Panc1 (cell line): ENCODE results near the gene JUN. TPM values are rescaled to one million over a fixed set of nuclear protein-coding genes. Genes with fewer than 3 reads are reported as not detected.

Experiments
- ATAC-seq: fragments of 200-7000 bp; cut with Tn5 transposase; 2 replicates; pipeline ENCODE4 v1.9.1; 2020; ENCODE audit warnings: mild to moderate bottlenecking, moderate library complexity
- BruUV-seq: library from RNA; stranded (reverse); fragments of 400-500 nt; replicated peaks from 2 replicates; lab custom pipeline; 2021; lab: Mats Ljungman, UMichigan
- CTCF ChIA-PET: fragments of 300-600 bp; sonication (Branson Sonifier 250); formaldehyde crosslinking; loops from one replicate; lab custom pipeline; 2022; ENCODE audit warnings: antibody characterized with exemption; lab: Charles Lee
- POLR2A ChIA-PET: fragments of 300-600 bp; sonication (Branson Sonifier 250); formaldehyde crosslinking; loops from one replicate; lab custom pipeline; 2022; ENCODE audit warnings: antibody characterized with exemption; lab: Charles Lee
- DNase-seq: peaks from one replicate; pipeline ENCODE4 v3.0.0-alpha.2; 2010; ENCODE audit warnings: low read depth, low spot score
- H3K27ac ChIP-seq: 2 replicates; pipeline ENCODE4 v1.5.1; 2011; ENCODE audit warnings: mild to moderate bottlenecking, low read length, inconsistent platforms
- H3K27me3 ChIP-seq: fragments of 200-500 bp; sonication (Bioruptor generic); 2 replicates; pipeline ENCODE4 v1.6.0; 2014; ENCODE audit warnings: low read length, inconsistent platforms; ENCODE audit not compliant: control insufficient read depth, insufficient read depth
- H3K36me3 ChIP-seq: fragments of 200-500 bp; sonication (Bioruptor generic); 2 replicates; pipeline ENCODE4 v1.5.1; 2014; ENCODE audit warnings: inconsistent platforms, mild to moderate bottlenecking, low read length, moderate library complexity; ENCODE audit not compliant: control insufficient read depth, insufficient read depth
- H3K4me1 ChIP-seq: 2 replicates; pipeline ENCODE4 v1.5.1; 2011; ENCODE audit warnings: inconsistent platforms, mild to moderate bottlenecking, low read length, moderate library complexity; ENCODE audit not compliant: control insufficient read depth, insufficient read depth
- H3K4me3 ChIP-seq, 2 experiments: 2 replicates each; pipeline ENCODE4 v1.5.1; 2011 to 2012; ENCODE audit warnings: low read depth in 2 of 2, low read length in 2 of 2, mild to moderate bottlenecking in 2 of 2, inconsistent platforms in 1 of 2, moderate library complexity in 1 of 2
- H3K9me3 ChIP-seq: fragments of 200-500 bp; sonication (Bioruptor generic); 2 replicates; pipeline ENCODE4 v1.5.1; 2014; ENCODE audit warnings: low read depth, mild to moderate bottlenecking, inconsistent platforms, low read length, moderate library complexity; ENCODE audit not compliant: control insufficient read depth, insufficient read depth
- CTCF ChIP-seq: fragments of 450-650 bp; IDR thresholded peaks from 2 replicates; pipeline ENCODE4 v1.5.1; 2017; ENCODE audit warnings: mild to moderate bottlenecking
- POLR2AphosphoS5 ChIP-seq: IDR thresholded peaks from 2 replicates; pipeline ENCODE4 v1.6.1; 2012; ENCODE audit warnings: mild to moderate bottlenecking, low read depth, low read length, moderate library complexity
- REST ChIP-seq, 2 experiments: IDR thresholded peaks; 2 replicates each; pipeline ENCODE4 v1.6.1; 2011 to 2012; ENCODE audit warnings: low read depth in 2 of 2, control low read depth in 1 of 2, low read length in 1 of 2, mild to moderate bottlenecking in 1 of 2, moderate library complexity in 1 of 2; ENCODE audit not compliant: insufficient read depth in 1 of 2
- SIN3A ChIP-seq: IDR thresholded peaks from 2 replicates; pipeline ENCODE4 v1.6.1; 2012; ENCODE audit warnings: low read depth, mild to moderate bottlenecking, low read length, moderate library complexity, borderline replicate concordance; ENCODE audit not compliant: insufficient read depth
- TCF7L2 ChIP-seq: IDR thresholded peaks from 2 replicates; pipeline ENCODE4 v1.6.1; 2011; ENCODE audit warnings: mild to moderate bottlenecking, low read depth, low read length, inconsistent platforms
- in situ Hi-C: cut with HindIII; loops from 2 replicates; pipeline ENCODE4 v1.10.0; 2016; ENCODE audit warnings: low sequenced_read_pairs, low pct_unique_long_range_greater_than_20kb
- intact Hi-C: fragments of 100-400 bp; cut with micrococcal nuclease; formaldehyde crosslinking; loops from one replicate; pipeline ENCODE4 v1.10.0; 2022; ENCODE audit not compliant: unreplicated experiment
- total RNA-seq: library from RNA; stranded (reverse); gene quantifications from one replicate; pipeline ENCODE4 v1.2.1, GENCODE V29; 2021; ENCODE audit not compliant: unreplicated experiment

The JUN gene
- total RNA-seq, 1 experiment from 2014 or later: 70.0 TPM

GRCh38 chr1:58767143-58767542 is 16.7 kb downstream of the JUN start:
- in situ Hi-C loops: no loop called here
- ATAC-seq (no peak), DNase-seq (no peak)
- H3K4me3 ChIP-seq: no peak overlapping the region
- ChIA-PET CTCF (no interaction called here), POLR2A (no interaction called here)
- no peaks in the 10 kb centered on the region for H3K27me3 ChIP-seq
- no peak overlapping the region for H3K27ac ChIP-seq
- H3K9me3 ChIP-seq: no peaks in the 10 kb centered on the region
- no peaks in the 10 kb centered on the region for H3K36me3 ChIP-seq
- intact Hi-C loops: no loop called here
- no peaks in the 10 kb centered on the region for H3K4me1 ChIP-seq
- no TSS peak for BruUV-seq
- TF ChIP-seq REST (IDR thresholded peaks at IDR 0.05; ENCODE audit: insufficient read depth in 1 of 2, low read depth in 2 of 2, low read length in 1 of 2) (no peak), TCF7L2 (no peak), SIN3A (no peak), POLR2AphosphoS5 (no peak), CTCF (no peak)

GRCh38 chr1:58765441-58765840 is 18.4 kb downstream of the JUN start:
- Histone ChIP-seq H3K4me3 (no peak overlapping the region), H3K36me3 (no peaks in the 10 kb centered on the region), H3K4me1 (no peaks in the 10 kb centered on the region), H3K27ac (no peak overlapping the region), H3K9me3 (no peaks in the 10 kb centered on the region), H3K27me3 (no peaks in the 10 kb centered on the region)
- in situ Hi-C loops: no loop called here
- ChIA-PET POLR2A (no interaction called here), CTCF (no interaction called here)
- intact Hi-C loops: no loop called here
- DNase-seq (no peak), ATAC-seq (no peak)
- no TSS peak for BruUV-seq
- no peak for TF ChIP-seq TCF7L2
- no peak for TF ChIP-seq POLR2AphosphoS5
- no peak for TF ChIP-seq SIN3A
- no peak for TF ChIP-seq CTCF
- TF ChIP-seq REST (IDR thresholded peaks at IDR 0.05; ENCODE audit: insufficient read depth in 1 of 2, low read depth in 2 of 2, low read length in 1 of 2): no peak
